IMR-90 (cell line): ENCODE measurements around the gene INIP.

Experiments
- MAZ ChIP-seq: IDR thresholded peaks from 2 replicates; pipeline ENCODE4 v1.6.1; 2012; ENCODE audit warnings: low read depth, mild to moderate bottlenecking, low read length, improper control_type of control experiment, moderate library complexity, borderline replicate concordance
- POLR2A ChIP-seq: IDR thresholded peaks from 2 replicates; pipeline ENCODE4 v1.6.1; 2012; ENCODE audit warnings: mild to moderate bottlenecking, low read depth, low read length
- RAD21 ChIP-seq: IDR thresholded peaks from 2 replicates; pipeline ENCODE4 v1.6.1; 2012; ENCODE audit warnings: low read length, improper control_type of control experiment
- RCOR1 ChIP-seq: IDR thresholded peaks from 2 replicates; pipeline ENCODE4 v1.6.1; 2012; ENCODE audit warnings: mild to moderate bottlenecking, low read length, improper control_type of control experiment; ENCODE audit not compliant: insufficient replicate concordance
- TF ChIP-seq, protein P1 (sequence below): conservative IDR thresholded peaks from 2 replicates; pipeline ENCODE4 v1.5.1; 2012; ENCODE audit warnings: mild to moderate bottlenecking, low read depth, low read length, improper control_type of control experiment

DNA sequence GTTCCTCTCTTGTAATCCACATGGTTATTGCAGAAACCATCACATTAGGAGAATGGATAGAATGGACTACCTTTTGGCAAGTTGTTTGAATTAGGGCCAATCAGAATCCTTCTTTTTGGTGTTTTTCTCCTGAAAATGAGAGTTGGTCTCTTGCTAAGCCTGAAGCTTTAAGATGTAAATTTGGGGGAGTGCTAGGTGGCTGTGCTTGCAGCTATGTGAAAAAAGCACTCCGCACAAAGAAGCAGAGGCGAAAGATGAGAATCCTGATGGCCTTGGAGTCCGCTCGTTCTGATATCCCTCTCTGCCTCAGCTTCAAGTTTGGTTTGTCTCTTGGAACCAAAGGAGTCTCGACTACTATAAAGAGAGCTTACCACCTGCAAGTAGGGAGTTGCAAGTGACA is 63.6 kb downstream of the INIP start:
- TF ChIP-seq RAD21, result no peak
- TF ChIP-seq, protein P1, sequence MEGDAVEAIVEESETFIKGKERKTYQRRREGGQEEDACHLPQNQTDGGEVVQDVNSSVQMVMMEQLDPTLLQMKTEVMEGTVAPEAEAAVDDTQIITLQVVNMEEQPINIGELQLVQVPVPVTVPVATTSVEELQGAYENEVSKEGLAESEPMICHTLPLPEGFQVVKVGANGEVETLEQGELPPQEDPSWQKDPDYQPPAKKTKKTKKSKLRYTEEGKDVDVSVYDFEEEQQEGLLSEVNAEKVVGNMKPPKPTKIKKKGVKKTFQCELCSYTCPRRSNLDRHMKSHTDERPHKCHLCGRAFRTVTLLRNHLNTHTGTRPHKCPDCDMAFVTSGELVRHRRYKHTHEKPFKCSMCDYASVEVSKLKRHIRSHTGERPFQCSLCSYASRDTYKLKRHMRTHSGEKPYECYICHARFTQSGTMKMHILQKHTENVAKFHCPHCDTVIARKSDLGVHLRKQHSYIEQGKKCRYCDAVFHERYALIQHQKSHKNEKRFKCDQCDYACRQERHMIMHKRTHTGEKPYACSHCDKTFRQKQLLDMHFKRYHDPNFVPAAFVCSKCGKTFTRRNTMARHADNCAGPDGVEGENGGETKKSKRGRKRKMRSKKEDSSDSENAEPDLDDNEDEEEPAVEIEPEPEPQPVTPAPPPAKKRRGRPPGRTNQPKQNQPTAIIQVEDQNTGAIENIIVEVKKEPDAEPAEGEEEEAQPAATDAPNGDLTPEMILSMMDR, result no peak
- TF ChIP-seq RCOR1, result no peak
- TF ChIP-seq MAZ, result no peak
- TF ChIP-seq POLR2A, result no peak
